ENCODE data around the gene UBE2A.

UBE2A gene

DNA sequence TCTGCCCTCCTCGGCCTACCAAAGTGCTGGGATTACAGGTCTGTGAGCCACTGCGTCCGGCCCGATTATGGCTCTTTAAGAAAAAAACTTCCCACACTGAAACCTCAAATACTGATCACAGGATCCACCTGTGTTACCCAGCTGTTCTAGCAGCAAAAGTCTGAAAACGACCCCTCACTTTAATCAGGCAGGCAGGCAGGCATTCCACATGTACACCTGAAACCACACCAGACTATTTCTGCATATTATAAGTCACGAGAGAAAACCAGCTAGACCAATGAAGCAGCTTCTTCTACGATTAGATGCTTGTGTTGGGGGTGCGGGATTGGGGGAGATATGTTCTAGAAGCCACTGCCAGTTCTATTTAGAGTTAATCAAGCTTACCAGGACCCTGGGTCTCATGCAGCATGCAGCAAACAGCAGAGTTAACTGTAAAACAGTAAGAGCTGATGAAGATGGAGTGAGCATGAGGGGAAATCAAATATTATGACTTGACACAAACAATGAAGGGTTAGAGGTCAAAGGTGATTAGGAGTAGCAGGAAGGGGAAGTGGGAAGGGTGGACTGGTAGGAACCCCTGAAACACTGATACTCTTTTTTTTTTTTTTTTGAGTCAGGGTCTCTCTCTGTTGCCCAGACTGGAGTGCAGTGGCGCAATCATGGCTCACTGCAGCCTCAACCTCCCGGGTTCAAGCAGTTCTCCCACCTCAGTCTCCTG is 50.7 kb downstream of the UBE2A start:
- FAIRE-seq (no peak), DNase-seq (ENCODE audit: insufficient read length, low spot score) (no peak)
- TF ChIP-seq PAX5 (IDR thresholded peaks at IDR 0.05; ENCODE audit: insufficient read depth, low read length, severe bottlenecking) (no peak), POLR2A (IDR thresholded peaks at IDR 0.05; ENCODE audit: low read depth, low read length) (no peak), POU2F2 (IDR thresholded peaks at IDR 0.05; ENCODE audit: low read depth, low read length) (no peak), SPI1 (IDR thresholded peaks at IDR 0.05; ENCODE audit: low read depth, low read length) (no peak), POLR2AphosphoS5 (IDR thresholded peaks at IDR 0.05; ENCODE audit: low read depth, low read length) (no peak), TAF1 (IDR thresholded peaks at IDR 0.05; ENCODE audit: low read depth, low read length) (no peak)

DNA sequence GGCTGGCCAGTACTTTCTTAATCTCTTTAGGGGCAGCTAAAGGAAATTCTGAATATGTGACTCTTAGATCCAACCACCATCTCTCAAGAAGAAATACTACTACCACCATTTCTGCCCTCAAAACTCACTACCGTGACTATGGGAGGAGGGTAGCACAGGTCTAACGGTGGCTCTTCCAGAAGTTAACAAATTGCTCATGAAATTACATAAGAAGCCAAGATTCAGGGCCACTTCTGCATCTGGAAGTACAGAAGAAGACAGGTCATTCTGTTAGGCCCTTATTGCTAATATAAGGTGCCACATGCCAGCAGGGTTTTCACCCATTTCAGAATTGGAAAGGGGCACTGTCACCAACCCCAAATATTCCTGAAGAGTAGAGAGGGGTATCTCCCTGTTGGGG is 51.5 kb downstream of the UBE2A start:
- no peak for DNase-seq (ENCODE audit: insufficient read length, low spot score)
- TF ChIP-seq POU2F2 (IDR thresholded peaks at IDR 0.05; ENCODE audit: low read depth, low read length): no peak
- TF ChIP-seq SPI1 (IDR thresholded peaks at IDR 0.05; ENCODE audit: low read depth, low read length): no peak
- TF ChIP-seq PAX5 (IDR thresholded peaks at IDR 0.05; ENCODE audit: insufficient read depth, low read length, severe bottlenecking): no peak
- no peak for TF ChIP-seq POLR2AphosphoS5 (IDR thresholded peaks at IDR 0.05; ENCODE audit: low read depth, low read length)
- TF ChIP-seq POLR2A (IDR thresholded peaks at IDR 0.05; ENCODE audit: low read depth, low read length): no peak
- TF ChIP-seq TAF1 (IDR thresholded peaks at IDR 0.05; ENCODE audit: low read depth, low read length): no peak
- FAIRE-seq: no peak

Measured in GM12891 (cell line).